Activated effector memory CD4-positive, alpha-beta T cell treated with Interleukin-2 at 50 U/mL for 16 hours (primary cell): Measurements from ENCODE around the gene PAQR8.

Experiments
- DNase-seq: peaks from one replicate; pipeline ENCODE4 v3.0.0-alpha.2; 2020

The PAQR8 gene

DNA sequence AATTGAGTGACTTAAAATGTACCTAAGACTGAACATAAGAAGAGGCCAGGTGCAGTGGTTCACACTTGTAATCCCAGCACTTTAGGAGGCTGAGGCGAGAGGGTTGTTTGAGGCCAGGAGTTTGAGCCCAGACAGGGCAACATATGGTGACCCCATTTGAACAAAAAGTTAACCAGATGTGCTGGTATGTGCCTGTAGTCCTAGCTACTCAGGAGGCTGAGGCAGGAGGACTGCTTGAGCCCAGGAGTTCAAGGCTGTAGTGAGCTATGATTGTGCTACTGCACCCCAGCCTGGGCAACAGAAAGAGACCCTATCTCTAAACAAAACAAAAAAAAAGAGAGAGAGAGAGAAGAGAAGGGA, 10.1 kb upstream of the PAQR8 start:
- DNase-seq = no peak

DNA sequence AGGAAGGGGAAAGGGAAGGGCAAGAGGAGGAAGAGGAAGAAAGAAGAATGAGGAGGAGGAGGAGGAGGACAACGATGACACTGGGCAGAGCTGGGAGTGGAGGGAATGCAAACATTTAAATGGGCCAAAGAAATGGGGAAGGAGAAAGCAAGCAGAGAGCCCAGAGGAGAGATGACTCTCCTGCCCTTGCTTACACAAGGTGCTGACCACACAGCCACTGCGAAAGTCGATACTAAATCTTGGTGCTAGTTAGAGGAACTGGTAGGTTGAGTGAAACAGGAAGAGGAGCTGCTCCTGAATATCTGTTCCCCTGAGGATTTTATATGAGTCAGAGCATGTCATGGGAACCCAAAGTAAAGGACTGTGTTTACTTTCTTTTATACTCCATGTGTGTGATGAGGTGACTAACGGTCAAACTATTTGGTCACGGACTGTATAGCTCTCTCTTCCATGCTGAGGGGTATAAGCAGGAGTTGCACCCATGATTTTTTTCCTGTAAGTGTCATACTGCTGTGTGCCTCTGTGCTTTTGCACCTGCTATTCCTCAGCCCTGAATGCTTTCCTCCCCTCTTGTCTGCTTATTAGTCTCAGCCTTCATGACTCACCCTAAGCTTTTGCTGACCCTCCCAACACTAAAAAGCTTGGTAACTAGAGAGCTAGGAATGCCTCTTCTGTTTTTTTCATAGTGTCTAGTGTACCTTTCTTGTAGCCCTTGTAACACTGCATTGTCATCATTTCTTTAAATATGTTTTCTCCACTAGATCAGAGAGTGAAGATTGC, 9.5 kb upstream of the PAQR8 start:
- DNase-seq = no peak

DNA sequence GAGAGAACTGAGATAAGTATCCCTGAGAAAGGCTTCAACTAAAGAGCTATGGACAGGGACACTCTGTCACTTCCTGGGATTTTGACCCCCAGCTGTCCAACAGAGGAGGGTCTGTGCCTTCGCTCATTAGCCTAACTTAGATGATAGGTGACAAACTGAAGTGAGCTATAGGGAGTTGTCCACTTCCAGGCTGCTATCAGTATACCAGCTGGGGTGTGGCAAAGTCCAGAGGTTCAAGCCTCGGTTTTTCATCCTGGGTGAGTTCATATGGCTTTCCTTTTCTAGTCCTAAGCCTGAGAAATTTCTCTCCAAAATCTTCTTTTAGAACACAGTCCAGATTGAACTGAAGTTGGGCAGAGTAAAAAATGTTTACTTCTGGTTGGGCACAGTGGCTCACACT, 5.9 kb upstream of the PAQR8 start:
- DNase-seq = no peak

DNA sequence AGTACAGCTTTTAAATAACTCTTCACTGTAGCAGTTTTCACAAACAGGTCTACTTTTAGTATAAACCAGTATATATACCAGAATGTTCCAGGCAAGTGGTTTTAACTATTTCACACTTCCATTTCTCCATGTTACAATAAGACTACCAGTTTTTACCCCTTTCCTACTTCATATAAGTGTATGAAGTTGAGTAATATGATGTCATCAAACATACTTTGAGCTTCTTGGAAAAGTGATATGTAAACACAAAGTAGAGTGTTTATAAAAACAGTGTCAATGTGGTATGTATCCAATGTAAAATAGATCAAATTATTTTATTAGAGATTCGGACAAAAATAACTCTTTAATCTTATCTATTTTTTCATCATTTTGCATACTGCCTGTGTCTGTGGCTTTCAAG, 2.5 kb upstream of the PAQR8 start:
- no peak for DNase-seq

DNA sequence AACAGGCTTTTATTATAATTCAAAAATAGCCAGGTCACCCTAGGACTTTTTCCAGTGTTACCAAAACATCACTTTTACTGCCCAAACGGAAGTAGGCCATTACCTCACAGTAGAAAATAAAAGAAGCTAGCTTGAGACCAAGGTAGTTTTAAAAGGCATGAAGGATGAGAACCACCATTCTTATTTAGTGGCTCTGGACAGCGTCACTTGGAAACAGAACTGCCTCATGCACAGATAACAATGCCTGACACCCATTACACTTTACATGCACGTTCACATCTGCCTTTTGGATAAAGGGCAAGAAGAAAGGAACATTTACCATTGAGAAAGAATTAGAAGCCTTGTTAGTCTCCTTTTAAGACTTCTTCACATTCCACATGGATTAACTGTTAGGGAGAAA, 1.9 kb upstream of the PAQR8 start:
- DNase-seq = no peak

DNA sequence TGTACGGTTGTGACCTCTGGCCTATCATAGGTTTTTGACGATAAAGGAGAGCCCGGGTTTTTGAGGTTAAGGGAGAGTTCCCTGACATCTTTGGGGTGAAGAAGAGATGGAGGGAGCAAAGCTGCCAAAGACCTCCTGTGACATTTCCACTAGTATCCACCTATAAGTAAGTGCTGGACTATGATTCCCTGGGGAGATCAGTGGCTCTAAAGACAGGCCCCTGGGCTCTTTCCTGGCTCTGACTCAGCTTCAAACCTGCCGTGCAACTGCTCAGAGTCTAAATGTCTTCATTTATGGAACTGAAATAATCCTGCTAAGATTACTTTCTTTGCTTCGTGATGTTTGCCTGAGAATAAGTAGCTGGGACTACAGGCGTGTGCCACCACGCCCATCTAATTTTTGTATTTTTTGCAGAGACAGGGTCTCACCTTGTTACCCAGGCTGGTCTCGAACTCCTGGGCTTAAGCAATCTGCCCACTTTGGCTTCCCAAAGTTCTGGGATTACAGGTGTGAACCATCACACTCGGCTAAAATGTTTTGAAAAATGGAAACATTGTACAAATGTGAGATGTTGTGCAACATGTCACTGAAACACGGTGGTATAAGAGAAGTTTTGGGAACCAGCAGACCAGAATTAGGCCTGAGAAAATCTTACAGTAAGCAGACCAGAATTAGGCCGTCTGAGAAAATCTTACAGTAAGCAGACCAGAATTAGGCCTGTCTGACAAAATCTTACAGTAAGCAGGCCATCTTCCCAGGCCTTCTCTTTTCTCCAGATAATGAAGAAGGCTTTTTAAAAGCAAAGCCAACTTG, 1.1 kb upstream of the PAQR8 start:
- DNase-seq = no peak

DNA sequence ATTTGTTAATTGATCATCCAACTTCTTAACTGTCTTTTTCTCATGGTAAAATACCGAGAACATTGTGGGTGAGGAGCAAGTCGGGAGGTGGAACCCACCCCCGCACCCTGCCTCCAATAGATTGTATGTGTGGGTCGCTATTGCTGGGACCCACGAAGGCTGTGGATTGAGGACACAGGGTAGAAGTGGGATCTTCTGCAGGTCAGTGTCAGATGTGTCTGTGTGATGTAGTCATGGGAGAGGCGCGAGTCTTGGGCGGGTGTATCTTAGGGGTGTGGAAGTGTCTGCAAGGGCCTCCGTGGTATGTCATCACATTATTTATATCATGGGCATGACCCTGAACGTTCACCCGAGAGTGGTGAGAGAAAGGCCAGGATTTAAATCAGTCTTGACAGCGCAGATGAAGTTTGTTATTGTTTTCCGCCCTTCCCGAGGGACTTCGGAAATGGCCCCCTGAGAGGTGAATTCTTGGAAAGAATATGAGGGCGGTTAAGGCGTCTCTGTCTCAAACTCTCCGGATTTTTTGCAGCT, 472 bp upstream of the PAQR8 start:
- DNase-seq = no peak

DNA sequence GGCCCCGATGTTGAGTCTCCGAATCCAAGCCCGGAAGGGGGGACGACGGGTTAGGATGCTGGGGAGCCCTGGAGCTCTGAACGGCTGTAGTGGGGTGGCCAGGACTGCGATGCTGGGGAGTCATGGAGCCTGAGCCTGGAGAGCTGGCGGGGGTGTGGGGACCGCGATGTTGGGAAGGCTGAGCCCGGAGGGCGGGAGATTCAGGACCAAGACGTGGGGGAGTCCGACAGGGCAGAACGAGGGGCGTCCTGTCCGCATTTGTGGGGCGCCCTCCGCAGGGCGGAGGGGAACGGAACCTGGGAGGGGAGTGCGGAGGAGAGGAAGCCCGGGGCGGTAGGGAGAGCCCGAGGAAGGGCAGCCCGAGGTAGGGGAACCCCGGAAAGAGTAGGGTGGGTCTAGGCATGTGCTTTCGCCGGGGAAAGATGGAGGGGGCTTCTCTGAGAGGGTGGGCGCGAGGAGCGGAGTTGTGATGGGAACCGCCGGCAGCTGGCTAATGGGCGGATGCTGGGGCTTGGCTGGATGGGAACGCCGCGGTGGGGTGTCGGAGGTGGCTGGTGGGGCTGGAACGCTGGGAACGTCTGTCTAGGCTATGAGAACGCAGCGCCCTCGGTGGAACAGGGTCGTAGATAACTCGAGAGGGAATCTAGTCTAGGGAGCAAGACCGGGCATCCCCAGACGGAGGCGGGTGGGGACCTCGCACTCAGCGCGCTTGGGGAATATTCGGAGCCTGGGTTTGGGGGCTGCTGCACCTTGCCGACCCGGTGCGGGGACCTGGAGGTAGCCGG, 684 bp downstream of the PAQR8 start:
- DNase-seq = peak; percentile 34

DNA sequence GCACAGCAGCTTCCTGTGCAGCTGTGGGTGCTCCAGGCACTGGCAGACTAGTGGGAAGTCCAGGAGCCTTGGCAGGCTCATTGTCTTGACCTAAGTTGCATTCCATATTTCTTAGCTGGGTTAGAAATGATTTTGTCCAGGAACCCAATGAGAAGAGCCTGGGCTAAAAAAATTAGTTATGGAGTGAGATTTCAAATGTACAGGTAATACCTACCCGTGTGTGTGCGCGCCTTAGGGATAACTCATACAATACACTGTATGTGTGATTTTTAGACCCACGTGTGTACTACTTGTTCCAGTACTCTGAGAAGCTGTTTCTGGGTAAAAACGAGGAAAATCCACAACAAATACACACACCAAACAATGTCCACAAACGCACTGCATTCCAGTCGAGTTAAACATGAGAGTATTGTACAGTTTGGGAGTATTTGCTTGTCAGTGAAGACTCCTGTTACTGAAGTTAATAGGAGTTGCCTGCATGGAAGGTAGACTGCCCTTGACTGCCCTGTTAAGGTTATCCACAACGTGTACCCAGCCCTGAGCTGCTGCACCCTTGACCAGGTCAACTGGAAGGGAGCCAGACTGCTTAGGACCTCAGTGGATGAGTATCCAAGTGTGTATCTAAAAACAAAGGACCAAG, 1.4 kb downstream of the PAQR8 start:
- no peak for DNase-seq

DNA sequence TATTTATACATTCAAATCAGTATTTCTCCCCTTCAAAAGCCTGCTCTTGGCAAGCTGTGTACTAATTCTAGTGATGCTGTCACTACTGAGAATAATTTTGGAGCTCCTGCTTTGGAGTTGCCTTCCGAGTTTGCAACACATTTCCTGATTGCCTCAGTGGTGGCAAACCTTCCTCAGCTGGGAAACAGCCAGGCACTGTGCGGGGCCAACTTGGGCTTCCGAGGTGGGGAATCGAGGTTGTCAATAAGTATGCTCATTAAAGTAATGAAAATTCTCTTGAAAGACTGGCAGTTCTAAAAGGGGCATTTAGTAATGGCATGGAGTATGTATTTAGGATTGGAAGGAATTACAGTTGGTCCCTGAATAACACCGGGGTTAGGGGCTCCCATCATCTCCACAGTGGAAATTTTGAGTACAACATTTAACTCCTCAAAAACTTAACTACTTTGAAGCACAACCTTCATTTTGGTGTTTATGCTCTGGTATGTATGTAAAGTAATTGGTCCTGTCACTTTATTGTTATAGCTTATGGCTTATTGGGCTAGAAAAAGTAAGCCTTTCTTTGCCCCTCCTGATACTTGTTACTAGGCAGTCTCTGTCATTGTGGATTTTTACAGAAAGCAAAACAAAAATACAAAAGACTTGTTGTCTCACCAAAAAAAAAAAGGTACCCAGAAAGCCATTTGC, 2.7 kb downstream of the PAQR8 start:
- no peak for DNase-seq

DNA sequence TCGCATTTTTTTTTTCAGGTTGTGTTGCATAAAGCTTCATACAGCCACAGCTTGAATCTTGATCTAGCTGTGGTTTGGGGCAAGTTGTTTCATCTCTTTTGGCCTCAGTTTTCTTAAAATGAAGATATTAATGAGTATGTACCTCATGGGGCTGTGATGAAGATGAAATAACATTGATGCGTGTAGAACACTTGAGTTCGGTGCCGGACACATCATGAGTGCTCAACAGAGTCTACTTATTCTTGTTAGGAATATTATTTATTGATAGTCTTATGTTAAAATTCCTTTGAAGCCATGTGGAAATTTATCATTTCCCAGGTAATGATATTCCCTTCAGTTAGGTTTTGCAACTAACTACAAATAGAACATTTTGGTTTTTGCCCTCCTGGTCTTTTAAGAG, 3.4 kb downstream of the PAQR8 start:
- DNase-seq = no peak

DNA sequence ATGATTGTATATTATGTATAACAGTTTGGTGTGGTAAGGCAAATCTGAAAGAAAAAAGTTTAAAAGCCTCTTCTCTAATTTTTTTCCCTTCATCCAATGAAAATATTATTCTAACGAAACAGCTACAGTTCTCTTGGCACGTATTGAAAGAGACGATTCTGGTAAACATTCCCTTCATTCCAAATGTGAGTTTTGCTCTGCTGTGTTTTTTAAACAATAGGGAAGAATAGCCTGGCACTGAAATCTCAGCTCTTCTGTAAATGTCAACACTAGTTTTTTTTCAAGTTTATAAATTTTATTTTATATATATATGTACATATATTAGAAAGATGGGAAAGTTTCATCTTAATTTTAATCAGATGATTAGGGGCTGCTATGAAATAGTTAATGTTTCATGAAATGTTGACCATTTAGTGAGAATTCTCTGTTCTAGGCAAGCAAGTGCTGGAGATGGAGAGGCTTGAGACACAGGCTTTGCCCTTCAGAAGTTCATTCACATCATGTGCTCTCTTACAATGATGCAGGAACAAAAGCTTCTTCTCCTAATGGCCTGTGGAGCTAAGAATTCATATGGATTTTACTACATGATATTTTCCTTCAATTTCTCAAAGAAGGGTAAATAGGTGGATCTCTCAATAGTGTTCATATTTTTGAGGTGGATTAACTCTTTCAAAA, 4.1 kb downstream of the PAQR8 start:
- no peak for DNase-seq

DNA sequence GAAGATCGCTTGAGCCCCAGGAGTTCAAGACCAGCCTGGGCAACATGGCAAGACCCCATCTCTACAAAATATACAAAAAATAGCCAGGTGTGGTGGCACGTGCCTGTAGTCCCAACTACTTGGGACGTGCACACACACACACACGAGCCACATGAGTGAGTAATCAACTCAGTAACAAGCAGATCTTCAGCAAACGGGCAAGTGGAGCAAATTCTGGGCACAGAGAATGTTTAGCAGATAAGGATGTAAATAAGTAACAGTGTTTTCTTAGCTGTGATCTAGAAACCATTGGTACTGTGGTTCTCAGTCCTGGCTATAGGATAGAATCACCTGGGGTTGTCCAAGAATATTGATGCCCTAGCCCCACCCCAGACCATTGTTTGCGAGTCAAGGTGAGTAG, 6.1 kb downstream of the PAQR8 start:
- no peak for DNase-seq

DNA sequence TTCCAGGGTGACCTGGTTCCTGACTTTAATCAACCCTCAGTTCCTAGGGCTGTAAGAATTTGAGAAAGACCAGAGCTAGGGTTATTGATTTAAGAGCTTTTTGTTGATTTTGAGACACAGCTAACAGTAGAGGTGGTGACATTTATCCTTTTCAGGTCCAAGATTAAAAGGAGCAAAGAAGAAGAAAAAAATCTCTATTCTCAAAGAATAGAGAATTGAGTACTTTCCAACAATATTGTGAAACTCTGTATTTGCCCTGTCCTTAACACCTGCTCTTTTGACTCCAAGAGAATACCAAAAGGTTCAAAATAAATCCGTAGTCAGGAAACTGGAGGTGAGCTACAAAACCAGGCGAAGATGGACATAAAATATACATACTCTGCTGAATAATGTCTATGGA, 7.3 kb downstream of the PAQR8 start:
- DNase-seq = no peak

DNA sequence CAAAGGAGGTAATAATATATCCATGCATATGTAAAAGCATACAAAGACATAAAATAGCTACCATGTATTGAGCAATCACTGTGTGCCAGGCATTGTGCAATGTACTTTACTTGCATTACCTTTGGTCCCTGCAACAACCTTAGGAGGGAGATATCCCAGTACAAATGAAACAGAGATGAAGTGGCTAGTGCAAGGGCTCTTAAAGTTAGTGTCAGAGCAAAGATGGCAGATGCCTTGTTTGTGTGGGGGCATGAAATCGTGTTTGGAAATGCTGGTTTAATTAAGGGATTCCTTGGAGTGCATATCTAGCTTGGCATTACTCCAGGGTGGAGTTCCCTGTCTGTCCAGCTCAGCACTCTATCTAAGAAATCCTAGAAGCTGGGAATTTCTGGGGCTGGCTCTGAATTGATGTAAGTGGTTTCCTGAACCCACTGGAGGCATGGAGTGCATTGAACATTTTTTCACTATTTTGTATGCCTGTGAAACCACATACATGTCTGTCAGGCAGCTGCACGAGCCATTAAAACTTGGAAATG, 9.8 kb downstream of the PAQR8 start:
- no peak for DNase-seq

DNA sequence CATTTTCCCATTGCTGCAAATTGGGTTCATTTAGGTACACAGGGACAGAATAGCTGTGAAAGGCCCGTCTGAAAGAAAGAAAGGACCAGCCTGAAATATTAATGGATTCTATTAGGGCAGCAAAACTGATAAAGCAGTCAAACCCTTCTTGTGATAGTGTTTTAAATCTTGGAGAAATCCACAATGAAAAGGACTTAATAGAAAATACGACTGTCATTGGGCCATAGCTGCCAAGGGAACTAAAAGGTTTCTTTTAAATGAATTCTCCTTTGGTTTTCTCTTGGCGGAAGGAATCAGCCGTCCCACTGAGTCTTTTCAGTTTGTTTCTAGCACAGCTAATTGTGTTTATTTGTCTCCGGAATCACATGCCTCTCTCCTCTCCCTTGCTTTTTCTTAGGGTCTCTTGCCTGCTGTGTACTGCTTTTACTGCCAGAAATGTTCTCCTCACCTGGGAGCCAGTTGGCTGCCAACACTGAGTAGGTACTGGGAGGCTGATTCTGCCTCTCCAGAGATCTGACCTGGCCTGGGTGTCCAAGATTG, 11.3 kb downstream of the PAQR8 start:
- no peak for DNase-seq

DNA sequence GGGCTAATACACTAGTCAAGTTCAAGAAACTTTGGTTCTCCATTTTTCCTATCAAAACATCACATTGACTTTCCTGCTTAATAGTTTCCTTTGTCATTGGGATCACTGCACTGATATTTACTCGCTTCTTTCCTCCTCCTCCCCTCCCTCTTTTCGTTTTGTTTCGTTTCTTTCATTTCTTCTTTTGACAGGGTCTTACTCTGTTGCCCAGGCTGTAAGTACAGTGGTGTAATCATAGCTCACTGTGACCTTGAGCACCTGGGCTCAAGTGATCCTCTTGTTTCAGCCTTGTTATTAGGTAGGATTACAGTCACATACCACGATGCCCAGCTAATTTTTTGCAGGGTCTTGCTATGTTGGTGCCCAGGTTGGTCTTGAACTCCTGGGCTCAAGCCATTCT, 12.3 kb downstream of the PAQR8 start:
- DNase-seq = no peak

DNA sequence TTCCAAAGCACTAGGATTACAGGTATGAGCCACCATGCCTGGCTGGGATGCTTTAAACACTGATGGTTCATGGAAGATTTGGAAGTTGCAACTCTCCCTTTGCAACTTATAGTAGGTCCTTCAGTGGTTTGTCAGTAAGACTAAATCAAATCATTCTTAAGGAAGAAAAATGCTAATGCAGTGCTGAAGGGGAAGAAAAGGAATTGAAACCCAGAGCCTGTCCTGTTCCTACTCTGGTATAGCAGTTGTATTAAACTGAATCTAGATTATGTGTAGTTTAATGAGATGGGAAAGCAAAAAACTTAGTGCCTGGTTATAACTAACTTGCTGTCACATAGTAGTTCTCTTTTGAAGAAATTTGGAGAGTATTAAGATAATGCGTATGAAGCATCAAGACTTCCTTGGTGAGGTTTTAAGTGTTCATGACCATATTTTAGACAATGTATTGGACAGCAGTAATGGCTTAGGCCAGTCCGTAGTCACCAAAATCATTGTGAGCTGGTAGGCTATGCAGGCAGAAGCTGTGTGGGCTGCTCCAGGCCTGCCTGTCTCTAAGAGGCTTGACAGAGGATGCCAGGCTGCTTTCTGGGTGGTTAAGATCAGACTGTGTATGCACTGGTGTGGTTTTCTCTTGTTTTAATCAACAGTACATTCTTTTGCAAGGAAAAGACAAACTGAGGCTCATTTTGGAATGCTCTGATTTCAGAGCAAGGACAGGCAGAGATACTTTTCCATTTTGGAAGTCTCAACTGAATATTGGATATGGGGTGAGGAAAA, 14.0 kb downstream of the PAQR8 start:
- DNase-seq = no peak

DNA sequence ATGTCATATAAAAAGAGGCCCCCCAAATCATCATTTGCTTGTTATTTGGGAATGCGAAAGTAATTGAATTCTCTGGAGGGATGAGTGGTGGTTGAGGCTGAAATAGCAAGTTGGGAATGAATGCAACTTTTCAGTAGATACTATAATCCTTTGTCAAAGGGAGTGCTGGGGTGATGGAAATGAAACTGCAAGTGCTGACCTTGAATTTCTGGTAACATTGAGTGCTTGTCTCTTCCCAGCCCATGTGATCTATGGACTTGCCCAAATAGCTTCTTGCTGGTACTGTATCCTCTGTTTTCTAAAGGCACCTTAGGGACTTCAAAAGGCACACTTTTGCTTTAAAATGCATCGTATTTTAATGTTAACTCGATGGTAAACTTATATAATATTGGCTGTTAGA, 14.8 kb downstream of the PAQR8 start:
- no peak for DNase-seq

DNA sequence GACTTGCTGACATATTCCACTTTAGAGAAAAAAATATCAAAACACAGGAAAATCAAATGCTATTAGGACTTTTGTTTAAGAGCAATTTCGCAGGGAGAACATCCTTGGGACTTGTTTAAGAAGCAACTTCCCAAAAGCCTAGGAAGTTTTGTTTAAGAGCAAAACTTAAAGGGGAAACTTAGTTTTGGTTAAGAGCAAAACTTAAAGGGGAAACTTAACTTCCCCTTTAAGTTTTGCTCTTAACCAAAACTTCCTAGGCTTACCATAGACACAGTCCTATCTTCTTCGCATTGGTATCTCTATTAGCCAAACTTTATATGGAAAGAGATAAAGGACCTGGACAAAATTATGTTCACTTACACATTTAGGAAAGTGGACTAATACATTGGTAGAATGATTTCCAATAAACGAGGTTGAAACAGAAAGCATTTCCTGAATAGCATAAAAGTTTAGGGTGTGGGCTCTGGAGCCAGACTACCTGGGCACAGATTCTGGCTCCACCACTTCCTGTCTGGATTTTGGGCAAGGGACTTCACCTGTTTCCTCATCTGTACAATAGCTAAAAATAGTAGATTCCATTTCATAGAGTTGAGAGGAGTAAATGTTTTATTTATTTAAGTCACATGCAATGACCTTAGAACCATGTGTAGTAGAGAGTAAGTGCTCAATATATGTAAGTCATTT, 15.7 kb downstream of the PAQR8 start:
- no peak for DNase-seq
